Endothelial cell of umbilical vein (primary cell): ENCODE data around the gene HLA-DPA1. TPM values are rescaled to one million over a fixed set of nuclear protein-coding genes. Genes with fewer than 3 reads are reported as not detected.

Experiments used
- BruUV-seq: library from RNA; stranded (reverse); fragments of 400-500 nt; replicated peaks from 2 replicates; lab custom pipeline; 2021; lab: Mats Ljungman, UMichigan
- CTCF ChIA-PET: fragments of 300-600, 350-600 bp; sonication (Branson Sonifier 250); formaldehyde crosslinking; loops from one replicate; lab custom pipeline; 2021; ENCODE audit warnings: antibody characterized with exemption, inconsistent platforms; lab: Charles Lee
- POLR2A ChIA-PET: fragments of 300-600, 350-600 bp; sonication (Branson Sonifier 250); formaldehyde crosslinking; loops from one replicate; lab custom pipeline; 2021; ENCODE audit warnings: antibody characterized with exemption, inconsistent platforms; lab: Charles Lee
- DNase-seq: peaks from one replicate; pipeline ENCODE4 v3.0.0-alpha.2; 2011; ENCODE audit warnings: low read depth, low spot score
- FAIRE-seq: peaks from 2 replicates; lab custom pipeline; 2011; peaks lifted over from hg19 to GRCh38; lab: Jason Lieb, UNC
- H2AFZ ChIP-seq: 2 replicates; pipeline ENCODE4 v1.6.0; 2012; ENCODE audit warnings: low read depth, low read length, control low read depth, inconsistent platforms
- H3K27ac ChIP-seq: 2 replicates; pipeline ENCODE4 v1.5.1; 2011; ENCODE audit warnings: low read depth, mild to moderate bottlenecking, control low read depth, low read length, moderate library complexity; ENCODE audit not compliant: insufficient read depth
- H3K27me3 ChIP-seq, 2 experiments: 2 replicates each; pipeline versions ENCODE4 v1.6.0 to v1.6.1; 2011; ENCODE audit warnings: low read length in 2 of 2, mixed read lengths in 1 of 2; ENCODE audit not compliant: control insufficient read depth in 2 of 2, insufficient read depth in 2 of 2
- H3K36me3 ChIP-seq, 2 experiments: 2 replicates in 1 of 2; 3 replicates in 1 of 2; pipeline ENCODE4 v1.5.1; 2011; ENCODE audit warnings: low read length in 2 of 2, mild to moderate bottlenecking in 1 of 2, moderate library complexity in 1 of 2; ENCODE audit not compliant: control insufficient read depth in 2 of 2, insufficient read depth in 2 of 2; ENCODE audit errors: extremely low read depth in 1 of 2
- H3K4me1 ChIP-seq: 3 replicates; pipeline ENCODE4 v1.5.1; 2011; ENCODE audit warnings: mild to moderate bottlenecking, low read length; ENCODE audit not compliant: control insufficient read depth, insufficient read depth; ENCODE audit errors: extremely low read depth
- H3K4me2 ChIP-seq: 2 replicates; pipeline ENCODE4 v1.6.1; 2011; ENCODE audit warnings: low read length, control low read depth, mixed read lengths; ENCODE audit not compliant: insufficient read depth
- H3K4me3 ChIP-seq, 3 experiments: fragments of 200-600 bp in 1 of 3; sonication (generic), shearing (Covaris generic) in 1 of 3; replicated peaks in 1 of 3; 2 replicates each; pipeline ENCODE4 v1.5.1; 2011 to 2016; ENCODE audit warnings: control low read depth in 3 of 3, low read length in 3 of 3, mild to moderate bottlenecking in 2 of 3, inconsistent platforms in 1 of 3, low read depth in 1 of 3, moderate library complexity in 1 of 3; ENCODE audit not compliant: insufficient read depth in 1 of 3
- H3K79me2 ChIP-seq: 2 replicates; pipeline ENCODE4 v1.6.0; 2012; ENCODE audit warnings: low read length, inconsistent platforms; ENCODE audit not compliant: control insufficient read depth, insufficient read depth
- H3K9ac ChIP-seq: replicated peaks from 2 replicates; pipeline ENCODE3; 2011; ENCODE audit warnings: low read length, control low read depth; ENCODE audit not compliant: insufficient read depth; ENCODE audit errors: extremely low read depth
- H3K9me1 ChIP-seq: replicated peaks from 3 replicates; pipeline ENCODE4 v1.6.0; 2011; ENCODE audit warnings: mild to moderate bottlenecking, low read length; ENCODE audit not compliant: control insufficient read depth, insufficient read depth; ENCODE audit errors: extremely low read depth
- H3K9me3 ChIP-seq: replicated peaks from 2 replicates; pipeline ENCODE4 v1.5.1; 2012; ENCODE audit warnings: low read length, inconsistent platforms; ENCODE audit not compliant: control insufficient read depth, insufficient read depth
- H4K20me1 ChIP-seq: replicated peaks from 2 replicates; pipeline ENCODE3; 2011; ENCODE audit warnings: mild to moderate bottlenecking, low read length; ENCODE audit not compliant: control insufficient read depth, insufficient read depth; ENCODE audit errors: extremely low read depth
- CTCF ChIP-seq, 2 donors: IDR thresholded peaks; 1 replicate in 1 of 2; 2 replicates in 1 of 2; pipeline ENCODE4 v1.5.1; 2011; ENCODE audit warnings: low read length in 2 of 2, mild to moderate bottlenecking in 2 of 2, moderate library complexity in 2 of 2, control low read depth in 1 of 2, inconsistent platforms in 1 of 2, low read depth in 1 of 2; ENCODE audit not compliant: insufficient read depth in 1 of 2; ENCODE audit errors: extremely low read depth in 1 of 2
- EZH2 ChIP-seq: IDR thresholded peaks from 2 replicates; pipeline ENCODE4 v1.6.1; 2012; ENCODE audit warnings: borderline replicate concordance, low read depth, mild to moderate bottlenecking, moderate library complexity, low read length, inconsistent platforms; ENCODE audit not compliant: severe bottlenecking
- FOS ChIP-seq: IDR thresholded peaks from 2 replicates; pipeline ENCODE4 v1.6.1; 2011; ENCODE audit warnings: mild to moderate bottlenecking, low read length, moderate library complexity, borderline replicate concordance; ENCODE audit not compliant: insufficient read depth
- GATA2 ChIP-seq: IDR thresholded peaks from 2 replicates; pipeline ENCODE4 v1.7.0; 2011; ENCODE audit warnings: low read depth, mild to moderate bottlenecking, moderate library complexity, mixed read lengths, low read length; ENCODE audit not compliant: insufficient read length, insufficient read depth
- JUN ChIP-seq: IDR thresholded peaks from 2 replicates; pipeline ENCODE4 v1.6.1; 2011; ENCODE audit warnings: borderline replicate concordance, low read depth; ENCODE audit not compliant: insufficient read length, insufficient read depth
- MAX ChIP-seq: IDR thresholded peaks from 2 replicates; pipeline ENCODE4 v1.6.1; 2011; ENCODE audit not compliant: insufficient read depth, insufficient read length
- MYC ChIP-seq: IDR thresholded peaks from one replicate; pipeline ENCODE4 v1.6.1; 2011; ENCODE audit warnings: mild to moderate bottlenecking, low read depth, low read length
- POLR2A ChIP-seq: IDR thresholded peaks from 2 replicates; pipeline ENCODE4 v1.6.1; 2012; ENCODE audit warnings: low read depth, mild to moderate bottlenecking, control low read depth, low read length
- POLR2AphosphoS5 ChIP-seq: IDR thresholded peaks from 2 replicates; pipeline ENCODE4 v1.6.1; 2012; ENCODE audit warnings: low read depth, mild to moderate bottlenecking, control low read depth, low read length, moderate library complexity; ENCODE audit not compliant: insufficient read depth
- dilution Hi-C: fragments of 300-500 bp; cut with MboI; formaldehyde crosslinking; loops from one replicate; pipeline ENCODE4 v1.15.0; 2019; ENCODE audit warnings: low sequenced_read_pairs; ENCODE audit not compliant: extremely low pct_ligation_motif_present
- intact Hi-C: fragments of 100-400 bp; cut with micrococcal nuclease; formaldehyde crosslinking; loops from one replicate; pipeline ENCODE4 v1.10.0; 2022
- polyA plus RNA-seq, 4 experiments: library from polyadenylated mRNA; depleted of rRNA in 3 of 4; stranded (reverse) in 3 of 4; unstranded in 1 of 4; fragments of >200 nt; gene quantifications; 2 replicates each; pipeline versions ENCODE4 v1.2.1 to v1.2.3, GENCODE V29; 2011 to 2012; ENCODE audit warnings: missing spikeins in 1 of 4
- total RNA-seq: library from RNA; stranded (reverse); gene quantifications from 2 replicates; pipeline ENCODE4 v1.2.3, GENCODE V29; 2021

The HLA-DPA1 gene
- total and polyA plus RNA-seq, 2 donors (not counting 3 experiments of a cell fraction or from before 2014, with no cell fraction given), result 23.2 TPM; not detected in 1

GRCh38 chr6:33069021-33069738 is 4.3 kb downstream of the HLA-DPA1 start:
- intact Hi-C loops (no loop called here), dilution Hi-C loops (no loop called here)
- Histone ChIP-seq H3K27me3 (no peaks in the 10 kb centered on the region), H3K9ac (no peak overlapping the region), H3K4me3 (no peak overlapping the region), H3K9me1 (no peaks in the 10 kb centered on the region), H3K27ac (no peak overlapping the region), H3K4me2 (no peak overlapping the region), H3K79me2 (no peaks in the 10 kb centered on the region), H2AFZ (no peak overlapping the region), H3K36me3 (no peaks in the 10 kb centered on the region), H3K9me3 (no peaks in the 10 kb centered on the region), H4K20me1 (no peaks in the 10 kb centered on the region), H3K4me1 (no peaks in the 10 kb centered on the region)
- BruUV-seq, result no TSS peak
- ChIA-PET CTCF (no interaction called here), POLR2A (no interaction called here)
- DNase-seq (no peak), FAIRE-seq (no peak)
- TF ChIP-seq POLR2A (no peak), MYC (no peak), FOS (no peak), CTCF (IDR thresholded peaks at IDR 0.05; ENCODE audit: extremely low read depth in 1 of 2, insufficient read depth in 1 of 2, low read depth in 1 of 2, low read length in 2 of 2) (no peak), MAX (no peak), GATA2 (no peak), POLR2AphosphoS5 (no peak), JUN (no peak), EZH2 (no peak)
